ENCODE data around the gene SLC66A3. TPM values are rescaled to one million over a fixed set of nuclear protein-coding genes. Genes with fewer than 3 reads are reported as not detected.

The SLC66A3 gene
- total RNA-seq, 2 donors from 2014 or later = 7.7 to 13.2 TPM

- intact Hi-C loops (cut with DNase I) = loop anchor here (5.0 to 10.0 kb wide), 4 partner anchors 83 to 453 kb away; no protein-coding TSS in a partner anchor
- Histone ChIP-seq H3K9ac (ENCODE audit: low read depth in 2 of 2, low read length in 2 of 2) (peak overlapping the region; percentile 30 to 53), H3K4me1 (peaks cover 10% of the 10 kb centered on the region), H3K36me3 (no peaks in the 10 kb centered on the region), H3K4me3 (peak overlapping the region; percentile 44), H3K27ac (no peak overlapping the region), H3K9me3 (no peaks in the 10 kb centered on the region), H3K27me3 (no peaks in the 10 kb centered on the region)
- DNase-seq = no peak
- no peak for TF ChIP-seq CTCF (IDR thresholded peaks at IDR 0.05)
These were observed 23.1 kb upstream of the SLC66A3 start for GRCh38 chr2:11132036-11132671.

- H3K4me3 ChIP-seq = peak overlapping the region; percentile 44
- TF ChIP-seq CTCF (IDR thresholded peaks at IDR 0.05) = no peak
- no peak overlapping the region for H3K27ac ChIP-seq
- no peak for DNase-seq
- H3K9ac ChIP-seq (ENCODE audit: low read depth in 2 of 2, low read length in 2 of 2) = peak overlapping the region; percentile 30 to 53
- peaks cover 10% of the 10 kb centered on the region for H3K4me1 ChIP-seq
- no peaks in the 10 kb centered on the region for H3K9me3 ChIP-seq
- no peaks in the 10 kb centered on the region for H3K36me3 ChIP-seq
- intact Hi-C loops (cut with DNase I) = loop anchor here (5.0 to 10.0 kb wide), 4 partner anchors 81 to 451 kb away; no protein-coding TSS in a partner anchor
- H3K27me3 ChIP-seq = no peaks in the 10 kb centered on the region
These were observed 21.9 kb upstream of the SLC66A3 start for GRCh38 chr2:11133238-11133935.

GRCh38 chr2:11133936-11134320, 21.3 kb upstream of the SLC66A3 start:
- no peak for DNase-seq
- H3K36me3 ChIP-seq = no peaks in the 10 kb centered on the region
- peak overlapping the region in 1 of 2 donors; percentile 0 for H3K9ac ChIP-seq (ENCODE audit: low read depth in 2 of 2, low read length in 2 of 2)
- H3K27ac ChIP-seq = no peak overlapping the region
- H3K9me3 ChIP-seq = no peaks in the 10 kb centered on the region
- TF ChIP-seq CTCF (IDR thresholded peaks at IDR 0.05) = no peak
- no peaks in the 10 kb centered on the region for H3K27me3 ChIP-seq
- no peak overlapping the region for H3K4me3 ChIP-seq
- H3K4me1 ChIP-seq = peaks cover 10% of the 10 kb centered on the region
- intact Hi-C loops (cut with DNase I) = loop anchor here (5.0 to 10.0 kb wide), 4 partner anchors 81 to 451 kb away; no protein-coding TSS in a partner anchor

- intact Hi-C loops (cut with DNase I) = loop anchor here (5.0 to 10.0 kb wide), 4 partner anchors 80 to 450 kb away; no protein-coding TSS in a partner anchor
- Histone ChIP-seq H3K36me3 (no peaks in the 10 kb centered on the region), H3K27ac (no peak overlapping the region), H3K4me3 (no peak overlapping the region), H3K4me1 (peaks cover 10% of the 10 kb centered on the region), H3K9ac (ENCODE audit: low read depth in 2 of 2, low read length in 2 of 2) (no peak overlapping the region), H3K27me3 (no peaks in the 10 kb centered on the region), H3K9me3 (no peaks in the 10 kb centered on the region)
- TF ChIP-seq CTCF (IDR thresholded peaks at IDR 0.05) = no peak
- DNase-seq = no peak
These were observed 20.9 kb upstream of the SLC66A3 start for GRCh38 chr2:11134349-11134748.

- TF ChIP-seq CTCF (IDR thresholded peaks at IDR 0.05) = no peak
- Histone ChIP-seq H3K36me3 (no peaks in the 10 kb centered on the region), H3K27ac (no peak overlapping the region), H3K4me3 (no peak overlapping the region), H3K27me3 (no peaks in the 10 kb centered on the region), H3K9ac (ENCODE audit: low read depth in 2 of 2, low read length in 2 of 2) (no peak overlapping the region), H3K9me3 (no peaks in the 10 kb centered on the region), H3K4me1 (no peaks in the 10 kb centered on the region)
- DNase-seq = no peak
- intact Hi-C loops (cut with DNase I) = no loop called here
These were observed 14.8 kb upstream of the SLC66A3 start for GRCh38 chr2:11140492-11140891.
